PC-3 (cell line): ENCODE data around the gene UBE2E2. TPM values are rescaled to one million over a fixed set of nuclear protein-coding genes. Genes with fewer than 3 reads are reported as not detected.

Experiments used
- ATAC-seq: fragments of 200-7000 bp; cut with Tn5 transposase; 2 replicates; pipeline ENCODE4 v1.9.1; 2020; ENCODE audit warnings: mild to moderate bottlenecking, moderate library complexity
- BruUV-seq: library from RNA; stranded (reverse); fragments of 400-500 nt; replicated peaks from 2 replicates; lab custom pipeline; 2021; lab: Mats Ljungman, UMichigan
- CTCF ChIA-PET: fragments of 300-600 bp; sonication (Branson Sonifier 250); formaldehyde crosslinking; loops from one replicate; lab custom pipeline; 2022; ENCODE audit warnings: antibody characterized with exemption; lab: Charles Lee
- POLR2A ChIA-PET: fragments of 300-600 bp; sonication (Branson Sonifier 250); formaldehyde crosslinking; loops from one replicate; lab custom pipeline; 2022; ENCODE audit warnings: antibody characterized with exemption; ENCODE audit not compliant: unreplicated experiment; lab: Charles Lee
- DNase-seq: peaks from one replicate; pipeline ENCODE4 v3.0.0-alpha.2; 2015
- H2AFZ ChIP-seq: fragments of 300-600 bp; sonication (generic); 2 replicates; pipeline ENCODE4 v1.6.0; 2016; ENCODE audit warnings: antibody characterized with exemption, low read length
- H3F3A ChIP-seq: fragments of 300-600 bp; sonication (generic); one replicate; pipeline ENCODE4 v1.6.0; 2017; ENCODE audit warnings: antibody characterized with exemption, low read length, control low read depth, mild to moderate bottlenecking; ENCODE audit not compliant: unreplicated experiment
- H3K27ac ChIP-seq: fragments of 300-600 bp; sonication (generic); 2 replicates; pipeline ENCODE4 v1.5.1; 2016; ENCODE audit warnings: mild to moderate bottlenecking, low read length
- H3K27me3 ChIP-seq: fragments of 300-600 bp; sonication (generic); 2 replicates; pipeline ENCODE4 v1.6.1; 2016; ENCODE audit warnings: low read length, mixed read lengths
- H3K36me3 ChIP-seq: fragments of 300-600 bp; sonication (generic); 2 replicates; pipeline ENCODE4 v1.6.1; 2016; ENCODE audit warnings: low read depth, mixed run types, low read length, mixed read lengths
- H3K4me1 ChIP-seq: fragments of 300-600 bp; sonication (generic); 2 replicates; pipeline ENCODE4 v1.5.1; 2016; ENCODE audit warnings: low read length; ENCODE audit not compliant: insufficient read depth
- H3K4me2 ChIP-seq: fragments of 300-600 bp; sonication (generic); 2 replicates; pipeline ENCODE4 v1.6.0; 2016; ENCODE audit warnings: low read length
- H3K4me3 ChIP-seq: fragments of 300-600 bp; sonication (generic); 2 replicates; pipeline ENCODE4 v1.5.1; 2016; ENCODE audit warnings: mild to moderate bottlenecking, low read length, mixed read lengths
- H3K79me2 ChIP-seq: fragments of 300-600 bp; sonication (generic); 2 replicates; pipeline ENCODE4 v1.6.1; 2017; ENCODE audit warnings: low read length, mixed read lengths
- H3K9ac ChIP-seq: fragments of 300-600 bp; sonication (generic); 2 replicates; pipeline ENCODE4 v1.6.0; 2016; ENCODE audit warnings: mild to moderate bottlenecking, low read length
- H3K9me2 ChIP-seq: fragments of 300-600 bp; sonication (generic); replicated peaks from 2 replicates; pipeline ENCODE4 v1.6.1; 2016; ENCODE audit warnings: mixed run types, low read length, mixed read lengths
- H3K9me3 ChIP-seq: fragments of 300-600 bp; sonication (generic); 2 replicates; pipeline ENCODE4 v1.6.1; 2016; ENCODE audit warnings: low read length, mixed read lengths
- H4K20me1 ChIP-seq: fragments of 300-600 bp; sonication (generic); 2 replicates; pipeline ENCODE4 v1.6.1; 2016; ENCODE audit warnings: low read length, mixed read lengths
- EZH2 ChIP-seq: fragments of 300-600 bp; sonication (generic); IDR thresholded peaks from one replicate; pipeline ENCODE4 v1.6.1; 2017; ENCODE audit warnings: antibody characterized with exemption, mild to moderate bottlenecking, low read length; ENCODE audit not compliant: unreplicated experiment
- EZH2phosphoT487 ChIP-seq: fragments of 300-600 bp; sonication (generic); IDR thresholded peaks from 2 replicates; pipeline ENCODE4 v1.6.1; 2018; ENCODE audit warnings: mild to moderate bottlenecking, antibody characterized with exemption, low read length, borderline replicate concordance
- intact Hi-C: fragments of 100-400 bp; cut with micrococcal nuclease; formaldehyde crosslinking; loops from 2 replicates; pipeline ENCODE4 v1.9.0; 2023
- total RNA-seq: library from RNA; depleted of rRNA; stranded (reverse); fragments of >200 nt; gene quantifications from 2 replicates; pipeline ENCODE4 v1.2.3, GENCODE V29; 2014
- TF ChIP-seq, protein P1 (sequence below): fragments of 300-600 bp; sonication (generic); conservative IDR thresholded peaks from 2 replicates; pipeline ENCODE4 v1.5.1; 2017; ENCODE audit warnings: antibody characterized with exemption, low read depth, mild to moderate bottlenecking, low read length

Gene UBE2E2
- total RNA-seq, 1 experiment from 2014 or later = 25.6 TPM

DNA sequence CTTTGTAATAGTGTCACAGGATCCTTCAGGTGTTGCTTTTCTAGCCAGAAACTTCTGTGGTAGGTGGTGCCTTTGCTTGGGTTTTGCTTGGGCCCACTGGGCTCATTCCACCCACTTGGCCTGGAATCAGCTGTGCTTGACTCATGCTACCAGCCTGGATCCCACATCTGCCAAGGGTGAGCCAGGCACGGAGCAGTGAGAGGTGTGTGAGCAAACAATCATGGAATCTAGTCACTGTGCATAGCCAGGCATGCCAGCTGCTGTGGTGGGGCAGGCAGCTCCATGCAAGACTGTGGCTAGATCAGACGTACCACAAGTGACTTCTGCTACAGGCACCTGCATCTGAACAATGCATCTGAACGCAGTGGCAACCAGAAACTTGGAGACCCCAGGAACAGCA, 275.9 kb downstream of the UBE2E2 start:
- H3K9me2 ChIP-seq = no peaks in the 10 kb centered on the region
- ATAC-seq (peak; percentile 37), DNase-seq (peak; percentile 22)
- no peak overlapping the region for H3K4me3 ChIP-seq
- peaks cover 6% of the 10 kb centered on the region; the same call in 1 of the 2 replicates for H3K36me3 ChIP-seq
- TF ChIP-seq EZH2 = no peak
- TF ChIP-seq, protein P1, sequence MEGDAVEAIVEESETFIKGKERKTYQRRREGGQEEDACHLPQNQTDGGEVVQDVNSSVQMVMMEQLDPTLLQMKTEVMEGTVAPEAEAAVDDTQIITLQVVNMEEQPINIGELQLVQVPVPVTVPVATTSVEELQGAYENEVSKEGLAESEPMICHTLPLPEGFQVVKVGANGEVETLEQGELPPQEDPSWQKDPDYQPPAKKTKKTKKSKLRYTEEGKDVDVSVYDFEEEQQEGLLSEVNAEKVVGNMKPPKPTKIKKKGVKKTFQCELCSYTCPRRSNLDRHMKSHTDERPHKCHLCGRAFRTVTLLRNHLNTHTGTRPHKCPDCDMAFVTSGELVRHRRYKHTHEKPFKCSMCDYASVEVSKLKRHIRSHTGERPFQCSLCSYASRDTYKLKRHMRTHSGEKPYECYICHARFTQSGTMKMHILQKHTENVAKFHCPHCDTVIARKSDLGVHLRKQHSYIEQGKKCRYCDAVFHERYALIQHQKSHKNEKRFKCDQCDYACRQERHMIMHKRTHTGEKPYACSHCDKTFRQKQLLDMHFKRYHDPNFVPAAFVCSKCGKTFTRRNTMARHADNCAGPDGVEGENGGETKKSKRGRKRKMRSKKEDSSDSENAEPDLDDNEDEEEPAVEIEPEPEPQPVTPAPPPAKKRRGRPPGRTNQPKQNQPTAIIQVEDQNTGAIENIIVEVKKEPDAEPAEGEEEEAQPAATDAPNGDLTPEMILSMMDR = no peak
- TF ChIP-seq EZH2phosphoT487 = no peak
- no peaks in the 10 kb centered on the region for H3K9me3 ChIP-seq
- H3K79me2 ChIP-seq = no peaks in the 10 kb centered on the region
- H3K27me3 ChIP-seq = no peaks in the 10 kb centered on the region
- no TSS peak for BruUV-seq
- no peak overlapping the region for H3K4me2 ChIP-seq
- H3K27ac ChIP-seq = no peak overlapping the region
- H2AFZ ChIP-seq = no peak overlapping the region
- no peak overlapping the region for H3K9ac ChIP-seq
- intact Hi-C loops = no loop called here
- H3F3A ChIP-seq = no peaks in the 10 kb centered on the region
- H4K20me1 ChIP-seq = no peaks in the 10 kb centered on the region
- CTCF ChIA-PET = no interaction called here
- H3K4me1 ChIP-seq = peaks cover 13% of the 10 kb centered on the region
- POLR2A ChIA-PET = no interaction called here

DNA sequence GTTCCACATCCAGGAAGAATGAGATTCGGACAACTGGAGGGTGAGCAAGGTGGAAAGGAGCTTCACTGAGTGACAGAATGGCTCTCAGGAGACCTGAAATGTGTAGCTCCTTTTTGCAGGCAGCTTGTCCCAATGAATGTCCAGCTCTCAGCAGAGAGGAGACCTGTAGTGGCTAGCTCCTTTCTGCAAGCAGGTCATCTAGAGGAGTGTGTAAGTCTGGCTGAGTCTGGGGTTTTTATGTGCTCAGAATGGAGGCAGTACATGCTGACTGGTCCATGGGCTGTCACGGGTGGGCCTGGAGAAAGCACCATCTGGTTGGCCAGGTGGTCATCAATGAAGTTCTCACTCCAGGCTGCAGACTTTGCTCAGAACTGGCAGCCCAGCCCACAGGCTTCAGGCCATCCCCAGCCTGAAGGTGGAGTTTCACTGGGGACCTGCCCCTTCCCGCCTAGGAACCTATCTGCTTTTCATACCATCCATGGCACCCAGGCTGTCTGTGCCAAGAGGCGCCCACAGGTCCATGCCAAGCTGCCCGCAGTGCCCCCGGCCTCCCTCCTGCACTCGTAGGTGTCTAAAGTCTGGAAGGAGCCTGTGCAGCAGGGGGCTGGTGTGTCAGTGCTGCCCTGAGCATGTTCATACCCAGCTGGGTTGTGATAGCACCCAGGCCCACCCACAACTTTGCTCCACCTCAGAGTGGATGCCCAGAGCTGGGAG, 276.6 kb downstream of the UBE2E2 start:
- Histone ChIP-seq H3K27me3 (no peaks in the 10 kb centered on the region), H3K4me2 (no peak overlapping the region), H3K79me2 (no peaks in the 10 kb centered on the region), H3K4me1 (peaks cover 9% of the 10 kb centered on the region), H3K4me3 (no peak overlapping the region), H2AFZ (no peak overlapping the region), H3K27ac (no peak overlapping the region), H3K36me3 (peaks cover 6% of the 10 kb centered on the region; the same call in 1 of the 2 replicates), H3F3A (no peaks in the 10 kb centered on the region), H3K9me3 (no peaks in the 10 kb centered on the region), H3K9ac (no peak overlapping the region), H3K9me2 (no peaks in the 10 kb centered on the region), H4K20me1 (no peaks in the 10 kb centered on the region)
- no TSS peak for BruUV-seq
- TF ChIP-seq, protein P1 = no peak
- no peak for TF ChIP-seq EZH2
- no peak for TF ChIP-seq EZH2phosphoT487
- no peak for ATAC-seq
- POLR2A ChIA-PET = interaction anchor here (0.7 kb wide), 1 partner anchor 23 kb away, joined by 12 read pairs; no protein-coding TSS in a partner anchor
- intact Hi-C loops = no loop called here
- no peak for DNase-seq
- CTCF ChIA-PET = no interaction called here

DNA sequence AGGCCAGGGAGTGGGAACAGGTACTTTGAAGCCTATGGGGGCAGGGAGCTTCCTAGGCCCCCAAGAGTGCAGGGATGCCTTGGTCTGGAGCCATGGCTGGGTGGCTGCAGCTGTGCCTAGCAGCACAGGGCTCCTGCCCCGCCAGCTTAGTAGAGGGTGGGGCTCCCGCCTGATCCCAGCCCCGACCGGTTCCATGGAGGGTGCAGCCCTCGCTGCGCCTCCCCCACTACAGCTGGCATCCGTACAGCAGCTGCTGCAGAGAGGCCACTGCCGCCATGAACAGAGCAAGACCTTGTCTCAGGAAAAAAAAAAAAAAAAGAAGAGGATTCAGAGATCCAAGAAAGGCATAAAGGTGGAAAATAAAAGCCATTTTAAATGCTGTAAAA, 277.2 kb downstream of the UBE2E2 start:
- no peak for TF ChIP-seq EZH2phosphoT487
- TF ChIP-seq EZH2 = no peak
- TF ChIP-seq, protein P1 = no peak
- Histone ChIP-seq H3K9me3 (no peaks in the 10 kb centered on the region), H3K9me2 (no peaks in the 10 kb centered on the region), H3K27ac (no peak overlapping the region), H3K27me3 (no peaks in the 10 kb centered on the region), H3F3A (no peaks in the 10 kb centered on the region), H2AFZ (no peak overlapping the region), H3K4me1 (peaks cover 6% of the 10 kb centered on the region), H3K4me2 (no peak overlapping the region), H4K20me1 (no peaks in the 10 kb centered on the region), H3K36me3 (peaks cover 6% of the 10 kb centered on the region; the same call in 1 of the 2 replicates), H3K79me2 (no peaks in the 10 kb centered on the region), H3K9ac (no peak overlapping the region), H3K4me3 (no peak overlapping the region)
- no TSS peak for BruUV-seq
- CTCF ChIA-PET = no interaction called here
- no peak for ATAC-seq
- POLR2A ChIA-PET = interaction anchor here (0.7 kb wide), 1 partner anchor 23 kb away, joined by 12 read pairs; no protein-coding TSS in a partner anchor
- no peak for DNase-seq
- intact Hi-C loops = no loop called here
